ENCODE data around the gene TXNDC11.

GRCh38 chr16:11779074-11779473 lies 36.4 kb upstream of the TXNDC11 start:
- no peak for TF ChIP-seq POLR2A (IDR thresholded peaks at IDR 0.05)
- no peak for TF ChIP-seq CTCF (IDR thresholded peaks at IDR 0.05)
